Smooth muscle cell (in vitro differentiated cells): ENCODE data around the gene CAMK1D. TPM values are rescaled to one million over a fixed set of nuclear protein-coding genes. Genes with fewer than 3 reads are reported as not detected.

Experiments
- DNase-seq: peaks from one replicate; lab custom pipeline; 2025; ENCODE audit not compliant: unreplicated experiment; lab: John Stamatoyannopoulos, UW
- H2AFZ ChIP-seq: fragments of 200-600 bp; sonication (generic); 2 replicates; pipeline ENCODE4 v1.6.0; 2016; ENCODE audit warnings: antibody characterized with exemption, low read depth, mild to moderate bottlenecking
- H3F3A ChIP-seq: fragments of 200-600 bp; sonication (generic); 2 replicates; pipeline ENCODE4 v1.6.0; 2017; ENCODE audit warnings: antibody characterized with exemption, low read depth
- H3K27ac ChIP-seq: fragments of 200-600 bp; sonication (generic); 2 replicates; pipeline ENCODE4 v1.5.1; 2016; ENCODE audit warnings: low read depth, mild to moderate bottlenecking
- H3K27me3 ChIP-seq: fragments of 200-600 bp; sonication (generic); 2 replicates; pipeline ENCODE4 v1.6.1; 2016; ENCODE audit warnings: low read depth, mild to moderate bottlenecking
- H3K36me3 ChIP-seq: fragments of 200-600 bp; sonication (generic); 2 replicates; pipeline ENCODE4 v1.5.1; 2016; ENCODE audit warnings: low read depth
- H3K4me1 ChIP-seq: fragments of 200-600 bp; sonication (generic); 2 replicates; pipeline ENCODE4 v1.5.1; 2016; ENCODE audit warnings: low read depth
- H3K4me2 ChIP-seq: fragments of 200-600 bp; sonication (generic); 2 replicates; pipeline ENCODE4 v1.6.0; 2016; ENCODE audit warnings: mild to moderate bottlenecking
- H3K4me3 ChIP-seq: fragments of 200-600 bp; sonication (generic); 2 replicates; pipeline ENCODE4 v1.5.1; 2016; ENCODE audit warnings: mild to moderate bottlenecking
- H3K79me2 ChIP-seq: fragments of 200-600 bp; sonication (generic); 2 replicates; pipeline ENCODE4 v1.6.0; 2016; ENCODE audit warnings: low read depth, mild to moderate bottlenecking
- H3K9ac ChIP-seq: fragments of 200-600 bp; sonication (generic); 2 replicates; pipeline ENCODE4 v1.6.0; 2016; ENCODE audit warnings: low read depth
- H3K9me3 ChIP-seq: fragments of 200-600 bp; sonication (generic); replicated peaks from 2 replicates; pipeline ENCODE4 v1.5.1; 2016; ENCODE audit warnings: low read depth
- H4K20me1 ChIP-seq: fragments of 200-600 bp; sonication (generic); 2 replicates; pipeline ENCODE4 v1.6.0; 2016; ENCODE audit warnings: low read depth
- WGBS: methylation state at CpG from one replicate; pipeline ENCODE4 v1.1.7; 2016; ENCODE audit warnings: low lambda C conversion rate; 5-methylcytosine and 5-hydroxymethylcytosine counted together
- polyA plus RNA-seq: library from polyadenylated mRNA; unstranded; fragments of >200 nt; fragmentation: Nextera tagmentation; extraction: Ambion mirVana; gene quantifications from 2 replicates; pipeline ENCODE4 v1.2.1, GENCODE V29; 2016
- total RNA-seq: library from RNA; depleted of rRNA; stranded (reverse); fragments of >200 nt; gene quantifications from 2 replicates; pipeline ENCODE4 v1.2.3, GENCODE V29; 2014
- TF ChIP-seq, protein P1 (sequence below): fragments of 200-600 bp; sonication (generic); IDR thresholded peaks from 2 replicates; pipeline ENCODE4 v1.5.1; 2017; ENCODE audit warnings: borderline replicate concordance, mild to moderate bottlenecking, antibody characterized with exemption; ENCODE audit not compliant: insufficient read depth, poor library complexity, severe bottlenecking

CAMK1D gene
- total and polyA plus RNA-seq, 2 experiments from 2014 or later = 1.6 to 2.3 TPM

DNA sequence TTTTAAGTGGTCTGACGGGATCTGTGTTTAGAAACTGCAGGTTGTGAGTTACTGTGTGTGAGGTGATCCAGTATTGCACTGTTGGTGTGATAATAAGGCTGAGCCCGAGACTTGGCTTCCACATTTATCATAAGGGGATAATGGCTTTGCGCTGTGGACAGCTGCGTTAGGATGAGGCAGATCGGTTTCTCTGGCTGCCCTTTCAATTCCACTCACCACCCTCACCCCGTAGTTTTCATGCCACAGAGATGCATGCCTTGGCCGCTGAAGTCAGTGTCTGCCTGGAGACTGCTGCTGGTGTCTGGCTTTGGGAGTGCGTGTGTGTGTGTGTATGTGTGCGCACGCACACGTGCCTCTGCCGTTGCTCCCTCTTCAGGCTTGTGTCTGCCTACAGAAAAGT lies 379.1 kb downstream of the CAMK1D start:
- H3K27me3 ChIP-seq = no peaks in the 10 kb centered on the region
- TF ChIP-seq, protein P1, sequence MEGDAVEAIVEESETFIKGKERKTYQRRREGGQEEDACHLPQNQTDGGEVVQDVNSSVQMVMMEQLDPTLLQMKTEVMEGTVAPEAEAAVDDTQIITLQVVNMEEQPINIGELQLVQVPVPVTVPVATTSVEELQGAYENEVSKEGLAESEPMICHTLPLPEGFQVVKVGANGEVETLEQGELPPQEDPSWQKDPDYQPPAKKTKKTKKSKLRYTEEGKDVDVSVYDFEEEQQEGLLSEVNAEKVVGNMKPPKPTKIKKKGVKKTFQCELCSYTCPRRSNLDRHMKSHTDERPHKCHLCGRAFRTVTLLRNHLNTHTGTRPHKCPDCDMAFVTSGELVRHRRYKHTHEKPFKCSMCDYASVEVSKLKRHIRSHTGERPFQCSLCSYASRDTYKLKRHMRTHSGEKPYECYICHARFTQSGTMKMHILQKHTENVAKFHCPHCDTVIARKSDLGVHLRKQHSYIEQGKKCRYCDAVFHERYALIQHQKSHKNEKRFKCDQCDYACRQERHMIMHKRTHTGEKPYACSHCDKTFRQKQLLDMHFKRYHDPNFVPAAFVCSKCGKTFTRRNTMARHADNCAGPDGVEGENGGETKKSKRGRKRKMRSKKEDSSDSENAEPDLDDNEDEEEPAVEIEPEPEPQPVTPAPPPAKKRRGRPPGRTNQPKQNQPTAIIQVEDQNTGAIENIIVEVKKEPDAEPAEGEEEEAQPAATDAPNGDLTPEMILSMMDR = no peak
- no peak overlapping the region for H2AFZ ChIP-seq
- H3K4me3 ChIP-seq = no peak overlapping the region
- peaks cover 19% of the 10 kb centered on the region for H4K20me1 ChIP-seq
- H3K9me3 ChIP-seq = no peaks in the 10 kb centered on the region
- H3K79me2 ChIP-seq = no peaks in the 10 kb centered on the region
- no peaks in the 10 kb centered on the region for H3K36me3 ChIP-seq
- peak overlapping the region; percentile 79 for H3K27ac ChIP-seq
- no peak overlapping the region for H3K9ac ChIP-seq
- WGBS = 53% methylated on average over 12 of the region's 12 CpGs
- H3K4me2 ChIP-seq = peak overlapping the region; percentile 51
- peaks cover 8% of the 10 kb centered on the region for H3K4me1 ChIP-seq
- H3F3A ChIP-seq = peaks cover 17% of the 10 kb centered on the region
- no peak for DNase-seq

- H3K4me3 ChIP-seq = no peak overlapping the region
- H3K4me1 ChIP-seq = peaks cover 8% of the 10 kb centered on the region
- no peak overlapping the region for H3K27ac ChIP-seq
- H3K9ac ChIP-seq = no peak overlapping the region
- no peak overlapping the region for H3K4me2 ChIP-seq
- no peaks in the 10 kb centered on the region for H3K79me2 ChIP-seq
- no peaks in the 10 kb centered on the region for H3K27me3 ChIP-seq
- TF ChIP-seq, protein P1 = peak; percentile 38
- no peaks in the 10 kb centered on the region for H3K9me3 ChIP-seq
- H4K20me1 ChIP-seq = peaks cover 19% of the 10 kb centered on the region
- DNase-seq = no peak
- no peak overlapping the region for H2AFZ ChIP-seq
- peaks cover 17% of the 10 kb centered on the region for H3F3A ChIP-seq
- WGBS = 66% methylated on average over 6 of the region's 7 CpGs
- H3K36me3 ChIP-seq = no peaks in the 10 kb centered on the region
Observed at GRCh38 chr10:12729885-12730284, 380.5 kb downstream of the CAMK1D start.

- WGBS = 90% methylated on average over 9 of the region's 9 CpGs
- no peaks in the 10 kb centered on the region for H3K9me3 ChIP-seq
- H3K79me2 ChIP-seq = no peaks in the 10 kb centered on the region
- no peaks in the 10 kb centered on the region for H3K36me3 ChIP-seq
- no peak for DNase-seq
- peaks cover 17% of the 10 kb centered on the region for H3F3A ChIP-seq
- no peak overlapping the region for H3K9ac ChIP-seq
- H2AFZ ChIP-seq = no peak overlapping the region
- H4K20me1 ChIP-seq = peaks cover 19% of the 10 kb centered on the region
- H3K27ac ChIP-seq = no peak overlapping the region
- no peak overlapping the region for H3K4me3 ChIP-seq
- H3K4me2 ChIP-seq = no peak overlapping the region
- TF ChIP-seq, protein P1 = no peak
- peaks cover 5% of the 10 kb centered on the region for H3K4me1 ChIP-seq
- no peaks in the 10 kb centered on the region for H3K27me3 ChIP-seq
Observed at GRCh38 chr10:12730809-12731519, 381.6 kb downstream of the CAMK1D start.

- Histone ChIP-seq H3K36me3 (no peaks in the 10 kb centered on the region), H3F3A (peaks cover 8% of the 10 kb centered on the region), H3K27me3 (no peaks in the 10 kb centered on the region), H3K4me3 (no peak overlapping the region), H3K27ac (no peak overlapping the region), H2AFZ (no peak overlapping the region), H3K79me2 (no peaks in the 10 kb centered on the region), H4K20me1 (peaks cover 2% of the 10 kb centered on the region), H3K9ac (no peak overlapping the region), H3K9me3 (no peaks in the 10 kb centered on the region), H3K4me2 (no peak overlapping the region), H3K4me1 (peaks cover 1% of the 10 kb centered on the region)
- DNase-seq = no peak
- TF ChIP-seq, protein P1 = no peak
- WGBS = 95% methylated on average over 2 of the region's 2 CpGs
Observed at GRCh38 chr10:12733271-12733670, 383.9 kb downstream of the CAMK1D start.
